GM12865 (cell line): ENCODE data around the gene GTF3C4.
A peak's percentile ranks its signal among the peaks of the same experiment; 100 is the strongest.

Experiments used
- DNase-seq: peaks from one replicate; pipeline ENCODE4 v3.0.0; 2010; ENCODE audit warnings: low read depth
- H3K4me3 ChIP-seq: 2 replicates; pipeline ENCODE4 v1.5.1; 2011; ENCODE audit warnings: mild to moderate bottlenecking, low read depth, low read length, control low read depth
- CTCF ChIP-seq: IDR thresholded peaks from 2 replicates; pipeline ENCODE4 v1.5.1; 2011; ENCODE audit warnings: low read length, control low read depth, low read depth, inconsistent platforms; ENCODE audit not compliant: insufficient read depth; ENCODE audit errors: missing control alignments

The GTF3C4 gene

GRCh38 chr9:132674485-132674884 is 4.2 kb downstream of the GTF3C4 start:
- no peak overlapping the region for H3K4me3 ChIP-seq
- DNase-seq = no peak
- no peak for TF ChIP-seq CTCF

GRCh38 chr9:132677976-132678375 is 7.7 kb downstream of the GTF3C4 start:
- TF ChIP-seq CTCF = no peak
- no peak overlapping the region for H3K4me3 ChIP-seq
- no peak for DNase-seq

GRCh38 chr9:132679946-132680625 is 9.8 kb downstream of the GTF3C4 start:
- no peak overlapping the region for H3K4me3 ChIP-seq
- DNase-seq = peak; percentile 34
- TF ChIP-seq CTCF = no peak

- DNase-seq = no peak
- TF ChIP-seq CTCF = no peak
- no peak overlapping the region for H3K4me3 ChIP-seq
Measured at GRCh38 chr9:132681561-132681960, 11.3 kb downstream of the GTF3C4 start.

- DNase-seq = no peak
- no peak overlapping the region for H3K4me3 ChIP-seq
- no peak for TF ChIP-seq CTCF
Measured at GRCh38 chr9:132683873-132684272, 13.6 kb downstream of the GTF3C4 start.

- no peak for TF ChIP-seq CTCF
- no peak for DNase-seq
- no peak overlapping the region for H3K4me3 ChIP-seq
Measured at GRCh38 chr9:132690696-132691095, 20.4 kb downstream of the GTF3C4 start.

- H3K4me3 ChIP-seq = no peak overlapping the region
- DNase-seq = peak; percentile 3
- TF ChIP-seq CTCF = no peak
Measured at GRCh38 chr9:132694144-132694543, 23.9 kb downstream of the GTF3C4 start.
